Measurements from ENCODE around the gene BCL6.

DNA sequence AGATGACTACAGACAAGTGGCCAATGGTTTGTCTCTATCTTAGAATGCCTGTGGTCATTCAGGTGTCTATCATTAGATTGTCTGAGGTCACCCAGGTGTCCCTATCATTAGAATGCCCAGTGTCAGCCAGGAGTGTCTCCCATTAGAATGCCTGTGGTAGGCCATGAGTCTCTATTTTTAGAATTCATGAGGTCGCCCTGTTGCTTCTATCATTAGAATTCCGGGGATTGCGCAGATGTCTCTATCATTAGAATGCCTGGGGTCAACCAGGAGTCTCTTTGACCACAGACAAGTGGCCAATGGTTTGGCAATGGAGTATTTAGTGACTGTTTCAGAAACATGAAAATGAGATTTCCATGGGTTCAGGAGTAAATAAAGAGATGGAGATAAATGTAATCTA is 50.5 kb downstream of the BCL6 start:
- TF ChIP-seq CSRNP3 (CRISPR knock-in tag; IDR thresholded peaks at IDR 0.05) (no peak), SNAI2 (CRISPR knock-in tag; IDR thresholded peaks at IDR 0.05) (no peak), OSR1 (CRISPR knock-in tag; IDR thresholded peaks at IDR 0.05) (no peak), TSHZ2 (CRISPR knock-in tag; IDR thresholded peaks at IDR 0.05) (no peak)
